Progenitor cell of endocrine pancreas (in vitro differentiated cells): ENCODE data around the gene SH3RF2. TPM values are rescaled to one million over a fixed set of nuclear protein-coding genes. Genes with fewer than 3 reads are reported as not detected.
"Not testable (repeated sequence)": the region's sequence is repeated elsewhere in the genome, so short reads cannot be mapped to it uniquely, and the experiment has no call there.

ENCODE experiments used
- DNase-seq: peaks from one replicate; pipeline ENCODE4 v3.0.0; 2021; ENCODE audit warnings: low spot score; ENCODE audit not compliant: unreplicated experiment
- H3K27ac Mint-ChIP-seq: 2 replicates; pipeline ENCODE4 v1.8.0; 2021; ENCODE audit warnings: mild to moderate bottlenecking, moderate library complexity, mixed read lengths
- H3K27me3 Mint-ChIP-seq: 2 replicates; pipeline ENCODE4 v1.8.0; 2021; ENCODE audit warnings: mixed read lengths
- H3K36me3 Mint-ChIP-seq: 2 replicates; pipeline ENCODE4 v1.8.0; 2022; ENCODE audit warnings: mixed read lengths; ENCODE audit not compliant: insufficient read depth
- H3K4me1 Mint-ChIP-seq: 2 replicates; pipeline ENCODE4 v1.8.0; 2021; ENCODE audit warnings: low read depth, mixed read lengths
- H3K4me3 Mint-ChIP-seq: 2 replicates; pipeline ENCODE4 v1.8.0; 2021; ENCODE audit warnings: low read depth, mild to moderate bottlenecking, moderate library complexity, mixed read lengths
- H3K9me3 Mint-ChIP-seq: 2 replicates; pipeline ENCODE4 v1.8.0; 2021; ENCODE audit warnings: low read depth, mixed read lengths
- total RNA-seq: library from RNA; stranded (reverse); gene quantifications from 2 replicates; pipeline ENCODE4 v1.2.1, GENCODE V29; 2021
- TF ChIP-seq, protein P1 (sequence below): fragments of 200-600 bp; sonication (generic); IDR thresholded peaks from one replicate; pipeline ENCODE4 v1.5.0; 2021; ENCODE audit warnings: antibody characterized with exemption, mild to moderate bottlenecking; ENCODE audit not compliant: unreplicated experiment

SH3RF2 gene
- total RNA-seq, 1 donor from 2014 or later: 17.6 TPM

DNA sequence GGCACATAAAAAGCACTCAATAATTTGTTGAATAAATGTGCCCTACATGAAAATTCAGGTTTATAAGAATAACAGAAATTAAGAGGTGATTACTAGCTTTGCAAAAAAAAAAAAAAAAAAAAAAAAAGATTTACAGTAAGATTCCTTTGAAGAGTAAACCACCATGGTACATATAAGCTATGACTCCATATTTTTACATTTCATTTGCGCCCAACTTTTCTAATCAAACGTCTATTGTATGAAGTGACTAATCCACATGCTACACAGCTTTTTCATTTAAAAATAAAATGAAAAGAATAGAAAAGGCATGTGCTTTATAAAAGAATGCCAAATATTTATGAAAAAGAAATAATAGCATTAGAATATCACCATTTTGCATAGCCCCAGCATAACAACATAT, 169.1 kb downstream of the SH3RF2 start, which contains the start of gene PLAC8L1:
TSS of gene PLAC8L1 (minus strand) at position 101 of the 400 bp plus-strand sequence. CDS start 1,266 bp downstream, outside the sequence.
- H3K4me1 Mint-ChIP-seq: no peaks in the 10 kb centered on the region
- H3K9me3 Mint-ChIP-seq: no peaks in the 10 kb centered on the region
- H3K27me3 Mint-ChIP-seq: no peaks in the 10 kb centered on the region
- no peak within 1 kb of the TSS for H3K27ac Mint-ChIP-seq
- H3K36me3 Mint-ChIP-seq: peaks cover 3% of the 10 kb centered on the region
- TF ChIP-seq, protein P1, sequence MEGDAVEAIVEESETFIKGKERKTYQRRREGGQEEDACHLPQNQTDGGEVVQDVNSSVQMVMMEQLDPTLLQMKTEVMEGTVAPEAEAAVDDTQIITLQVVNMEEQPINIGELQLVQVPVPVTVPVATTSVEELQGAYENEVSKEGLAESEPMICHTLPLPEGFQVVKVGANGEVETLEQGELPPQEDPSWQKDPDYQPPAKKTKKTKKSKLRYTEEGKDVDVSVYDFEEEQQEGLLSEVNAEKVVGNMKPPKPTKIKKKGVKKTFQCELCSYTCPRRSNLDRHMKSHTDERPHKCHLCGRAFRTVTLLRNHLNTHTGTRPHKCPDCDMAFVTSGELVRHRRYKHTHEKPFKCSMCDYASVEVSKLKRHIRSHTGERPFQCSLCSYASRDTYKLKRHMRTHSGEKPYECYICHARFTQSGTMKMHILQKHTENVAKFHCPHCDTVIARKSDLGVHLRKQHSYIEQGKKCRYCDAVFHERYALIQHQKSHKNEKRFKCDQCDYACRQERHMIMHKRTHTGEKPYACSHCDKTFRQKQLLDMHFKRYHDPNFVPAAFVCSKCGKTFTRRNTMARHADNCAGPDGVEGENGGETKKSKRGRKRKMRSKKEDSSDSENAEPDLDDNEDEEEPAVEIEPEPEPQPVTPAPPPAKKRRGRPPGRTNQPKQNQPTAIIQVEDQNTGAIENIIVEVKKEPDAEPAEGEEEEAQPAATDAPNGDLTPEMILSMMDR: no peak
- H3K4me3 Mint-ChIP-seq: no peak within 1 kb of the TSS
- no peak for DNase-seq

DNA sequence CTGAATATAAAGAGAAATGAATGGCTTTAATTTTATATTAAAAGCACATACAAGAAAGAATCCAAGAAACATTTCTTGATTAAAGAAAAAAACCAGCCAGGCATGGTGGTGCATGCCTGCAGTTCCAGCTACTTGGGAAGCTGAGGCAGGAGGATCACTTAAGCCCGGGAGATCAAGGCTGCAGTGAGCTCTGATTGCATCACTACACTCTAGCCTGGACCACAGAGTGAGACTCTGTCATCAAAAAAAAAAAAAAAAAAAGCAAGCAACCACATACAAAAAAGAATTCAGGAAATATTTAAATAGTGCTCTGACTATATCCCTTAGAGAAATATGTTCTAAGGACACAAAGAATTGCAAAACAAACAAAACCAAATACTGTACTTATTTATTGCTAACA, 171.5 kb downstream of the SH3RF2 start:
- no peaks in the 10 kb centered on the region for H3K9me3 Mint-ChIP-seq
- no peak overlapping the region for H3K4me3 Mint-ChIP-seq
- no peak overlapping the region for H3K27ac Mint-ChIP-seq
- no peaks in the 10 kb centered on the region for H3K27me3 Mint-ChIP-seq
- H3K4me1 Mint-ChIP-seq: no peaks in the 10 kb centered on the region
- TF ChIP-seq, protein P1: no peak
- DNase-seq: no peak
- peaks cover 9% of the 10 kb centered on the region for H3K36me3 Mint-ChIP-seq

DNA sequence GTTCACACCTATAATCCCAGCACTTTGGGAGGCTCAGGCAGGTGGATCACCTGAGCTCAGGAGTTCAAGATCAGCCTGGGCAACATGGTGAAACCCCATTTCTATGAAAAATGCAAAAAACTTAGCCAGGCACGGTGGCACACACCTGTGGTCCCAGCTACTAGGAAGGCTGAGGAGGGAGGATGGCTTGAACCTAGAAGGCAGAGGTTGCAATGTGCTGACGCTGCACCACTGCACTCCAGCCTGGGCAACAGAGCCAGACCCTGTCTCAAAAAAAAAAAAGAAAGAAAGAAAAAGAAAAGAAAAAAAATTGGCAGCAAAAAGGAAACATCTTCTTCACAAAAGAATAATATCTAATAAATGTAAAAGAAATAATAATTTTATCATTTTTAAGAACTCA, 172.5 kb downstream of the SH3RF2 start:
- H3K4me3 Mint-ChIP-seq, H3K9me3 Mint-ChIP-seq, H3K27me3 Mint-ChIP-seq, H3K4me1 Mint-ChIP-seq, DNase-seq, H3K36me3 Mint-ChIP-seq, H3K27ac Mint-ChIP-seq: not testable (repeated sequence)

DNA sequence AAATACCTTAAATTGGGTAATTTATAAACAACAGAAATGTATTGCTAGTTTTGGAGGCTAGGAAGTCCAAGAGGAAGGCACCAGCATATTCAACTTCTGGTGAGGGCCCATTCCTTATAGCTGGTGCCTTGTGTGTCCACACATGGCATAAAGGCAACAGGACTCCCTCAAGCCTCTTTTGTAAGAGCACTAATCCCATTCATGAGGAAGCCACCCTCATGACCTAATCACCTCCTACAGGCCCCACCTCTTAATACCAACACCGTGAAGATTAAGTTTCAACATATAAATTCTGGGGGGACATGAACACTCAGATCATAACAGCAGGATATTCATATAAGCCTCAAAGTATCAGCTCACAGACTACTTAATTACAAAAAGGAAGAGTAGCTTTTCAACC, 173.0 kb downstream of the SH3RF2 start:
- Mint-ChIP-seq H3K27me3 (no peaks in the 10 kb centered on the region), H3K27ac (peak overlapping the region; percentile 26), H3K9me3 (no peaks in the 10 kb centered on the region), H3K4me1 (no peaks in the 10 kb centered on the region), H3K4me3 (no peak overlapping the region), H3K36me3 (peaks cover 7% of the 10 kb centered on the region)
- TF ChIP-seq, protein P1: no peak
- DNase-seq: no peak

DNA sequence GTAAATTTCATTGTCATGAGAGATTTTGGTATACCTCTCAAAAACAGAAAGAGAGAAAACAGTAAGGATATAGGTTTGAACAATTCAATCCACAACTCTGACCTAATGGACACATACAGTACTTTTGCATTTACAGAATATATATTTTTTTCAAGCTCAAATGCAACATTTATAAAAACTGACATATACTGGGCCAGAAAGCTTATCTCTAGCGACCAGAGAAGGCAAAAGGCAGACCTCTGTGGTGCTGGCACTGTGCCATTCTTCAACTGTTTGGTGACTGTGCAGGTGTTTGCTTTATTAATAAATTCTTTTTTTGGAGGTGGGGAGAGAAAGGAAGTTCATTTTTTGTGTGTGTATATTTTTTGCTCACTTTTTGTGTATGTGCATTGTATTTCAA, 175.0 kb downstream of the SH3RF2 start:
- Mint-ChIP-seq H3K9me3 (no peaks in the 10 kb centered on the region), H3K27ac (no peak overlapping the region), H3K4me1 (no peaks in the 10 kb centered on the region), H3K4me3 (no peak overlapping the region), H3K36me3 (peaks cover 10% of the 10 kb centered on the region), H3K27me3 (no peaks in the 10 kb centered on the region)
- DNase-seq: no peak
- TF ChIP-seq, protein P1: no peak

DNA sequence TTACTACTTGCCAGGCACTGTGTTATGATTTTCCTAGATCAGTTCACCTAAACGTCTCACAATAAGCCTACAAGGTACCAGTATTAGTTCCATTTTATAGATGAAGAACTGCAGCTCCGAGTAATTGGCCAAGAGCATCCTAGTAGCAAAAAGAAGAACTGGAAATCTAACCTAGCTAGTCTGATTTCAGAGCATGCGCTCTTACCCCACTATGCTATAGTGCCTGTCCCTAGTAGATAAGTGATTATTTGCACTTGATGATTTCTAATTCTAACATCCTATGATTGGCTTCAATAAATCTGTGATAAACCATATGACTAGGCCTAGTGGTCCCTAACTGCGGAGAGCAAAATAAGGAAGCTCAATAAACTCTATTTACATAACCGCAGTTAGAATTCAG, 176.1 kb downstream of the SH3RF2 start:
- Mint-ChIP-seq H3K4me1 (no peaks in the 10 kb centered on the region), H3K9me3 (no peaks in the 10 kb centered on the region), H3K4me3 (no peak overlapping the region), H3K36me3 (peaks cover 13% of the 10 kb centered on the region), H3K27me3 (no peaks in the 10 kb centered on the region), H3K27ac (no peak overlapping the region)
- DNase-seq: no peak
- TF ChIP-seq, protein P1: no peak
